K562 (cell line): ENCODE results near the gene HNRNPLL. TPM values are rescaled to one million over a fixed set of nuclear protein-coding genes. Genes with fewer than 3 reads are reported as not detected.
A peak's percentile ranks its signal among the peaks of the same experiment; 100 is the strongest.

Experiments
- BHLHE40 ChIP-seq: IDR thresholded peaks from 2 replicates; pipeline ENCODE4 v1.6.1; 2011; ENCODE audit warnings: low read length, improper control_type of control experiment
- BRD9 ChIP-seq: fragments of 450-650 bp; IDR thresholded peaks from 2 replicates; pipeline ENCODE4 v1.6.1; 2018; ENCODE audit warnings: low read depth; ENCODE audit not compliant: partially characterized antibody
- DMBX1 ChIP-seq: fragments of 250-450 bp; sonication (Bioruptor Pico); IDR thresholded peaks from 2 replicates; pipeline ENCODE4 v1.8.0; 2022; ENCODE audit warnings: inconsistent platforms, mild to moderate bottlenecking, moderate library complexity, borderline replicate concordance
- ETV6 ChIP-seq, 3 experiments: fragments of 150-350 bp in 1 of 3; sonication (generic) in 1 of 3; formaldehyde crosslinking in 1 of 3; IDR thresholded peaks; 2 replicates each; pipeline versions ENCODE4 v1.6.1 to v1.8.0; 2014 to 2022; ENCODE audit warnings: borderline replicate concordance in 2 of 3, low read depth in 2 of 3, antibody characterized with exemption in 1 of 3, low read length in 1 of 3, mild to moderate bottlenecking in 1 of 3, missing genetic modification reagents in 1 of 3
- FOXA3 ChIP-seq, 2 experiments: fragments of 450-650 bp in 1 of 2; sonication (generic) in 1 of 2; formaldehyde crosslinking; IDR thresholded peaks in 1 of 2; conservative IDR thresholded peaks in 1 of 2; 2 replicates each; pipeline versions ENCODE4 v1.4.0 to v1.8.0; 2020 to 2022; ENCODE audit warnings: mild to moderate bottlenecking in 2 of 2, missing genetic modification reagents in 1 of 2
- FOXJ2 ChIP-seq: fragments of 200-800 bp; sonication (Bioruptor generic); IDR thresholded peaks from 2 replicates; pipeline ENCODE4 v1.6.1; 2016; ENCODE audit warnings: missing genetic modification characterization, missing compliant biosample characterization
- FOXP1 ChIP-seq: sonication (generic); formaldehyde crosslinking; IDR thresholded peaks from 2 replicates; pipeline ENCODE4 v1.8.0; 2022; ENCODE audit warnings: mild to moderate bottlenecking, missing genetic modification reagents
- NFE2 ChIP-seq: IDR thresholded peaks from 2 replicates; pipeline ENCODE4 v1.6.1; 2014; ENCODE audit warnings: antibody characterized with exemption, low read depth
- SIN3B ChIP-seq: fragments of 450-650 bp; IDR thresholded peaks from 2 replicates; pipeline ENCODE4 v1.6.1; 2017; ENCODE audit warnings: low read depth, mild to moderate bottlenecking, moderate library complexity
- ZKSCAN8 ChIP-seq: fragments of 200-800 bp; sonication (Bioruptor generic); IDR thresholded peaks from 2 replicates; pipeline ENCODE4 v1.6.1; 2016; ENCODE audit warnings: missing genetic modification characterization, missing compliant biosample characterization
- polyA plus RNA-seq, 8 experiments: library from polyadenylated mRNA; depleted of rRNA in 4 of 8; stranded (reverse) in 5 of 8; unstranded in 3 of 8; fragments of >200 nt; fragmentation: Nextera tagmentation in 2 of 8; fragmentation: Illumina TruSeq in 1 of 8; extraction: Ambion mirVana in 2 of 8; extraction: Trizol in 1 of 8; gene quantifications; 2 replicates each; pipeline versions ENCODE4 v1.2.1 to v1.2.3, GENCODE V29; 2011 to 2014; ENCODE audit warnings: inconsistent platforms in 1 of 8, missing spikeins in 1 of 8
- total RNA-seq, 7 experiments: library from RNA; depleted of rRNA in 6 of 7; stranded (reverse); fragments of >200 nt in 6 of 7; fragmentation: Illumina TruSeq in 2 of 7; extraction: Trizol in 2 of 7; gene quantifications; 2 replicates each; pipeline versions ENCODE4 v1.2.1 to v1.2.3, GENCODE V29; 2011 to 2021; ENCODE audit warnings: low replicate concordance in 1 of 7
- TF ChIP-seq, protein P1 (sequence below): fragments of 450-650 bp; IDR thresholded peaks from 2 replicates; pipeline ENCODE4 v1.6.1; 2016; ENCODE audit warnings: mild to moderate bottlenecking, moderate library complexity
- TF ChIP-seq, protein P2 (sequence below): fragments of 450-650 bp; IDR thresholded peaks from 2 replicates; pipeline ENCODE4 v1.6.1; 2017; ENCODE audit warnings: antibody characterized with exemption
- TF ChIP-seq, protein P3 (sequence below): sonication (generic); formaldehyde crosslinking; IDR thresholded peaks from 2 replicates; pipeline ENCODE4 v1.9.0; 2022; ENCODE audit warnings: mild to moderate bottlenecking, missing genetic modification reagents

Gene HNRNPLL
- total and polyA plus RNA-seq, 9 of the 15 experiments (the other 6 are each of a cell fraction or from before 2014, with no cell fraction given): 19.8 to 135 (median 57.8) TPM

DNA sequence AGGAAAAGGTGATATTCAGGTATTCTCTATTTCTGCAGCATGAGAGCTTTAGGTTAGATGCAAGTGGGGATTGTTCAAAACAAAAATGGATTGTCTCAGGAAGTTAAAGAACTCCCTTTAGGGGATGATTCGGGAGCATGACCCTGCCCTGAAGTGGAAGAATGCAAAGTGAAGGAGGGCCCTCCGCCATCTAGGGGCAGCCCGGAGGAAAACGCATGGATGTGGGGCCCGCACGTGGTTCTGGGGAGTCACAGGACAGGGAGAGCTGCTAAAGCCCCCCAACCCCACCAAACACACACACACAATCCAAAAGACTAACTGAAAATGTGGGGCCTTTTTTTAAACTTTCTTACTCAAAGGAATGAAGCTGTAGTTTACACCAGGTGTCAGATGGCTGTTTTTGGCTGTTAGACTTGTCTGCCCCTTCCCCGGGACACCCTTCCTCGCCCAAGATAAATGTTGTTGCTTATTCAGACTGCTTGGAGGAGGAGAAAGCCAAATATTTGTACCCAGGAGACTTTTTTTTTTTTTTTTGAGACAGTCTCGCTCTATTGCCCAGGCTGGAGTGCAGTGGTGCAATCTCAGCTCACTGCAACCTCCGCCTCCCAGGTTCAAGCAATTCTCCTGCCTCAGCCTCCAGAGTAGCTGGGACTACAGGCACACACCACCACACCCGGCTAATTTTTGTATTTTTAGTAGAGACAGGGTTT is 78.8 kb downstream of the HNRNPLL start (continued):
- TF ChIP-seq, protein P1, sequence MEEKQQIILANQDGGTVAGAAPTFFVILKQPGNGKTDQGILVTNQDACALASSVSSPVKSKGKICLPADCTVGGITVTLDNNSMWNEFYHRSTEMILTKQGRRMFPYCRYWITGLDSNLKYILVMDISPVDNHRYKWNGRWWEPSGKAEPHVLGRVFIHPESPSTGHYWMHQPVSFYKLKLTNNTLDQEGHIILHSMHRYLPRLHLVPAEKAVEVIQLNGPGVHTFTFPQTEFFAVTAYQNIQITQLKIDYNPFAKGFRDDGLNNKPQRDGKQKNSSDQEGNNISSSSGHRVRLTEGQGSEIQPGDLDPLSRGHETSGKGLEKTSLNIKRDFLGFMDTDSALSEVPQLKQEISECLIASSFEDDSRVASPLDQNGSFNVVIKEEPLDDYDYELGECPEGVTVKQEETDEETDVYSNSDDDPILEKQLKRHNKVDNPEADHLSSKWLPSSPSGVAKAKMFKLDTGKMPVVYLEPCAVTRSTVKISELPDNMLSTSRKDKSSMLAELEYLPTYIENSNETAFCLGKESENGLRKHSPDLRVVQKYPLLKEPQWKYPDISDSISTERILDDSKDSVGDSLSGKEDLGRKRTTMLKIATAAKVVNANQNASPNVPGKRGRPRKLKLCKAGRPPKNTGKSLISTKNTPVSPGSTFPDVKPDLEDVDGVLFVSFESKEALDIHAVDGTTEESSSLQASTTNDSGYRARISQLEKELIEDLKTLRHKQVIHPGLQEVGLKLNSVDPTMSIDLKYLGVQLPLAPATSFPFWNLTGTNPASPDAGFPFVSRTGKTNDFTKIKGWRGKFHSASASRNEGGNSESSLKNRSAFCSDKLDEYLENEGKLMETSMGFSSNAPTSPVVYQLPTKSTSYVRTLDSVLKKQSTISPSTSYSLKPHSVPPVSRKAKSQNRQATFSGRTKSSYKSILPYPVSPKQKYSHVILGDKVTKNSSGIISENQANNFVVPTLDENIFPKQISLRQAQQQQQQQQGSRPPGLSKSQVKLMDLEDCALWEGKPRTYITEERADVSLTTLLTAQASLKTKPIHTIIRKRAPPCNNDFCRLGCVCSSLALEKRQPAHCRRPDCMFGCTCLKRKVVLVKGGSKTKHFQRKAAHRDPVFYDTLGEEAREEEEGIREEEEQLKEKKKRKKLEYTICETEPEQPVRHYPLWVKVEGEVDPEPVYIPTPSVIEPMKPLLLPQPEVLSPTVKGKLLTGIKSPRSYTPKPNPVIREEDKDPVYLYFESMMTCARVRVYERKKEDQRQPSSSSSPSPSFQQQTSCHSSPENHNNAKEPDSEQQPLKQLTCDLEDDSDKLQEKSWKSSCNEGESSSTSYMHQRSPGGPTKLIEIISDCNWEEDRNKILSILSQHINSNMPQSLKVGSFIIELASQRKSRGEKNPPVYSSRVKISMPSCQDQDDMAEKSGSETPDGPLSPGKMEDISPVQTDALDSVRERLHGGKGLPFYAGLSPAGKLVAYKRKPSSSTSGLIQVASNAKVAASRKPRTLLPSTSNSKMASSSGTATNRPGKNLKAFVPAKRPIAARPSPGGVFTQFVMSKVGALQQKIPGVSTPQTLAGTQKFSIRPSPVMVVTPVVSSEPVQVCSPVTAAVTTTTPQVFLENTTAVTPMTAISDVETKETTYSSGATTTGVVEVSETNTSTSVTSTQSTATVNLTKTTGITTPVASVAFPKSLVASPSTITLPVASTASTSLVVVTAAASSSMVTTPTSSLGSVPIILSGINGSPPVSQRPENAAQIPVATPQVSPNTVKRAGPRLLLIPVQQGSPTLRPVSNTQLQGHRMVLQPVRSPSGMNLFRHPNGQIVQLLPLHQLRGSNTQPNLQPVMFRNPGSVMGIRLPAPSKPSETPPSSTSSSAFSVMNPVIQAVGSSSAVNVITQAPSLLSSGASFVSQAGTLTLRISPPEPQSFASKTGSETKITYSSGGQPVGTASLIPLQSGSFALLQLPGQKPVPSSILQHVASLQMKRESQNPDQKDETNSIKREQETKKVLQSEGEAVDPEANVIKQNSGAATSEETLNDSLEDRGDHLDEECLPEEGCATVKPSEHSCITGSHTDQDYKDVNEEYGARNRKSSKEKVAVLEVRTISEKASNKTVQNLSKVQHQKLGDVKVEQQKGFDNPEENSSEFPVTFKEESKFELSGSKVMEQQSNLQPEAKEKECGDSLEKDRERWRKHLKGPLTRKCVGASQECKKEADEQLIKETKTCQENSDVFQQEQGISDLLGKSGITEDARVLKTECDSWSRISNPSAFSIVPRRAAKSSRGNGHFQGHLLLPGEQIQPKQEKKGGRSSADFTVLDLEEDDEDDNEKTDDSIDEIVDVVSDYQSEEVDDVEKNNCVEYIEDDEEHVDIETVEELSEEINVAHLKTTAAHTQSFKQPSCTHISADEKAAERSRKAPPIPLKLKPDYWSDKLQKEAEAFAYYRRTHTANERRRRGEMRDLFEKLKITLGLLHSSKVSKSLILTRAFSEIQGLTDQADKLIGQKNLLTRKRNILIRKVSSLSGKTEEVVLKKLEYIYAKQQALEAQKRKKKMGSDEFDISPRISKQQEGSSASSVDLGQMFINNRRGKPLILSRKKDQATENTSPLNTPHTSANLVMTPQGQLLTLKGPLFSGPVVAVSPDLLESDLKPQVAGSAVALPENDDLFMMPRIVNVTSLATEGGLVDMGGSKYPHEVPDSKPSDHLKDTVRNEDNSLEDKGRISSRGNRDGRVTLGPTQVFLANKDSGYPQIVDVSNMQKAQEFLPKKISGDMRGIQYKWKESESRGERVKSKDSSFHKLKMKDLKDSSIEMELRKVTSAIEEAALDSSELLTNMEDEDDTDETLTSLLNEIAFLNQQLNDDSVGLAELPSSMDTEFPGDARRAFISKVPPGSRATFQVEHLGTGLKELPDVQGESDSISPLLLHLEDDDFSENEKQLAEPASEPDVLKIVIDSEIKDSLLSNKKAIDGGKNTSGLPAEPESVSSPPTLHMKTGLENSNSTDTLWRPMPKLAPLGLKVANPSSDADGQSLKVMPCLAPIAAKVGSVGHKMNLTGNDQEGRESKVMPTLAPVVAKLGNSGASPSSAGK: peak; percentile 58
- TF ChIP-seq FOXA3 (CRISPR knock-in tag; conservative IDR thresholded peaks at IDR 0.05 in 1 of 2, IDR thresholded peaks at IDR 0.05 in 1 of 2) (peak in 1 of 2 experiments; percentile 77; a peak in 1 of 4 replicates), BRD9 (no peak), FOXJ2 (tag) (no peak), NFE2 (no peak), BHLHE40 (peak; percentile 48; the same call in 1 of the 2 replicates), FOXP1 (CRISPR knock-in tag) (peak; percentile 88; the same call in 1 of the 2 replicates), ZKSCAN8 (CRISPR knock-in tag) (no peak), DMBX1 (CRISPR knock-in tag) (no peak), ETV6 (IDR thresholded peaks at IDR 0.05; ENCODE audit: borderline replicate concordance in 1 of 2, low read depth in 2 of 2, low read length in 1 of 2) (no peak), ETV6 (CRISPR knock-in tag; IDR thresholded peaks at IDR 0.05; ENCODE audit: borderline replicate concordance) (peak; percentile 88; the same call in 1 of the 2 replicates), SIN3B (no peak)
- TF ChIP-seq, protein P2, sequence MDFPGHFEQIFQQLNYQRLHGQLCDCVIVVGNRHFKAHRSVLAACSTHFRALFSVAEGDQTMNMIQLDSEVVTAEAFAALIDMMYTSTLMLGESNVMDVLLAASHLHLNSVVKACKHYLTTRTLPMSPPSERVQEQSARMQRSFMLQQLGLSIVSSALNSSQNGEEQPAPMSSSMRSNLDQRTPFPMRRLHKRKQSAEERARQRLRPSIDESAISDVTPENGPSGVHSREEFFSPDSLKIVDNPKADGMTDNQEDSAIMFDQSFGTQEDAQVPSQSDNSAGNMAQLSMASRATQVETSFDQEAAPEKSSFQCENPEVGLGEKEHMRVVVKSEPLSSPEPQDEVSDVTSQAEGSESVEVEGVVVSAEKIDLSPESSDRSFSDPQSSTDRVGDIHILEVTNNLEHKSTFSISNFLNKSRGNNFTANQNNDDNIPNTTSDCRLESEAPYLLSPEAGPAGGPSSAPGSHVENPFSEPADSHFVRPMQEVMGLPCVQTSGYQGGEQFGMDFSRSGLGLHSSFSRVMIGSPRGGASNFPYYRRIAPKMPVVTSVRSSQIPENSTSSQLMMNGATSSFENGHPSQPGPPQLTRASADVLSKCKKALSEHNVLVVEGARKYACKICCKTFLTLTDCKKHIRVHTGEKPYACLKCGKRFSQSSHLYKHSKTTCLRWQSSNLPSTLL: no peak
- TF ChIP-seq, protein P3, sequence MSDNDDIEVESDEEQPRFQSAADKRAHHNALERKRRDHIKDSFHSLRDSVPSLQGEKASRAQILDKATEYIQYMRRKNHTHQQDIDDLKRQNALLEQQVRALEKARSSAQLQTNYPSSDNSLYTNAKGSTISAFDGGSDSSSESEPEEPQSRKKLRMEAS (CRISPR knock-in tag): peak; percentile 99
